HL-60/S4 treated with retinoic acid at 250 ng/mL for 4 days and 3 days (cell line): Measurements from ENCODE around the gene POLR1E.

Source experiments
- in situ Hi-C: fragments of 300-500 bp; cut with MboI; formaldehyde crosslinking; loops from 2 replicates; pipeline ENCODE4 v1.7.0; 2022; ENCODE audit warnings: low sequenced_read_pairs

POLR1E gene, protein sequence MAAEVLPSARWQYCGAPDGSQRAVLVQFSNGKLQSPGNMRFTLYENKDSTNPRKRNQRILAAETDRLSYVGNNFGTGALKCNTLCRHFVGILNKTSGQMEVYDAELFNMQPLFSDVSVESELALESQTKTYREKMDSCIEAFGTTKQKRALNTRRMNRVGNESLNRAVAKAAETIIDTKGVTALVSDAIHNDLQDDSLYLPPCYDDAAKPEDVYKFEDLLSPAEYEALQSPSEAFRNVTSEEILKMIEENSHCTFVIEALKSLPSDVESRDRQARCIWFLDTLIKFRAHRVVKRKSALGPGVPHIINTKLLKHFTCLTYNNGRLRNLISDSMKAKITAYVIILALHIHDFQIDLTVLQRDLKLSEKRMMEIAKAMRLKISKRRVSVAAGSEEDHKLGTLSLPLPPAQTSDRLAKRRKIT

DNA sequence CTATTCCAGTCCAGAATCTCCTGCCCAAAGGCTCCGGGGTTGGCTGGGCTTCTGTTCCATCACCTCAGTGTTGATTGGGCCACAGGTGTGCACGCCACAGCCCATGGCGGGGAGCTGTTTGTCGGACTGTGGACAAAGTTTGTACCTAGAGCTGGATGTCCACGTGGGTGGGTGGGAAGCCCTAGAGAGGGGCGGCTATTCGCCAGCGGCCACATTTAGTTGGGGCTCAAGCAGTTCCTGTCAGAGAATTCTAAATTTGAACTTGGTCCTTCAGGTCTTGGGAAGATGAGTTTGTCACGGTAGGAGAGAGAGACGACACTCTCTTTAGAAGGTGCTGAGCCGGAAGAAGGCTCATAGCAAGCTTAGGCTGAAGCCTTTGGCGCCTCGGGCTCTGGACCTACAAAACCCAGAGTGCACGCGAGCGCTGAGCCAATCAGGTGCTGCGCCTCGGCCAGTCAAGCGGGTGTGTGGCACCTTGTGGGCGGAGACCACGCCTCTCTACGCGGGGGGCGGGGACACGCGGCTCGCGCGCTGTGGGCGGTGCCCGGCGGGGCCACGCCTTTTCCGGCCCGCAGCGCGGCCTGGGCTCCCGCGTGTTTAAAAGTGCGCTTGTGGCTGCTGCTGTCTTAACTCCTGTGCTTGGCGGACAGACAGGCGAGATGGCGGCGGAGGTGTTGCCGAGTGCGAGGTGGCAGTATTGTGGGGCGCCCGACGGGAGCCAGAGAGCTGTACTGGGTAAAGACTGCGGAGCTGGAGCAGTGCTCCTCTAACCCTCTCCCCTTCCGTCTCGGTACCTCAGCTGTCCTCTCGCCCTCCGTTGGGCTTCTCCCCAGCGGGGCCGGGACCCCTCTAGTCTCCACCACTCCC, at the start of gene POLR1E:
POLR1E (plus strand) TSS at position 560 of the 867 bp plus-strand sequence; CDS start at position 660, 100 bp downstream.
- in situ Hi-C loops = loop anchor here (25.0 kb wide), 4 partner anchors 102 to 877 kb away; partner anchors contain the start of genes FBXO10, SLC25A51, TOMM5 and TRMT10B

DNA sequence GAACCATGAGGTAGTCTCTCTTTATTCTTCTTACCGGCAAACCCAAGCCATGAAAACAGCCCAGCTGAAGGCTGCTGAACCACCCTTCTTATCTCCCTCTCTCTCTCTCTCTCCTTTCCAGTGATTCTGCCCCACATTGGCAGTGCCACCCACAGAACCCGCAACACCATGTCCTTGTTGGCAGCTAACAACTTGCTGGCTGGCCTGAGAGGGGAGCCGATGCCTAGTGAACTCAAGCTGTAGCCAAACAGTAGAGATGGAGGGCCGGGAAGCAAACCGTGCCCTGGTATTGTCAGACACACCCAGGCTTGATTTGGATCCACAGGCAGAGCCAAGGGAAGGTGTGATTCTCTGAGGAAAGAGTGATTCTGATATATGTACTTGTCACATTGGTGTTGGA, 49.2 kb upstream of the POLR1E start:
- in situ Hi-C loops = no loop called here

DNA sequence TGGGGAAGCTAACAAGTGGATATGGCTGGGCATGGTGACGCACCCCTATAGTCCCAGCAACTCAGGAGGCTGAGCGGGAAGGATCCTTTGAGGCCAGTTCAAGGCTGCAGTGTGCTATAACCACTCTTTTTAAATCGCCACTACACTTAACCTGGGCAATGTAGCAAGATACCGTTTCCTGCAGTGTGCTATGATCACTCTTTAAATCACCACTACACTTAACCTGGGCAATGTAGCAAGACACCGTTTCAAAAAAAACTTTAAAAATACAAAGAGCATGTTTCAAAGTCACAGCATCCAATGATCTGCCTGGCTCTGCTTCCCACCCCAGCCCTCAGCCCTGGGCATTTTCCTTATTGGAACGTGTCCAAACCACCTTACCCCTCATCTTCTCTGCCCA, 48.7 kb upstream of the POLR1E start:
- in situ Hi-C loops = no loop called here

DNA sequence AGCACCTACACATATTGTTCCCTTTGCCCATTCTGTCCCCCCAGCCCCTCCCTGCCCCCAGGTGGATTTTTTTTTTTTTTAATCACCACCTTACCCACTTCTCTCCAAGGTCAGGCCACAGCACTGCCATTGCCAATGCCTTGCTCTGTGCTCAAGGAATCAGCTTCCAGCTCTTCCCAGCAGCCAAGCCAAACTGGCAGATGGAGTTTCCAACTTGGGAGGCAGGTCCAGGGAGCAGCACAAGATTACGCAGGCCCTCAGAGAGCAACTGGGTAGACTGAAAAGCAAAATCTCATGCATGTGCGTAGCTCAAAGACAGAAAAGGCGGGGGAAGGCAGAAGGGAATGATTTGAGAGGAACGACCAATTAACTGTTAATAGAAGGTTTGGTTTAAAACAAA, 48.1 kb upstream of the POLR1E start:
- in situ Hi-C loops = no loop called here

DNA sequence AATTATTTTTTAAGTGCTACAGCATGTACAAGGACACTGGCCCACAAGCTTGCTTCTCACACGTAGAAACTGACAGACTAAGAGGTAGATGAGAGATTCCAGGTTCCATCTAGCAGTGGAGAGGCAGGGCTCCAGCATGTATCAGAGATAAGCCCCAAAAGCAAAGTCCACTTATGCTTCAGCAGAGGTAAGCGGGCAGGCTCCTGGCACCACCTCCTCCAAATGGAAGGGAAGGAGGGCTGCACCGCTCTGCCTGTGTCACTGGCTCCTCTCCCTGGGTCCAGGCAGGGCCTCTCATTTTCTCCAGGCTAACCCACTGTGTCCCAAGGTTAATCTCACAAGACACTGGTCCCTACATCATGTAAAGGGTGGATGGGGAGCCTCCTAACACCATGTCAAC, 47.4 kb upstream of the POLR1E start:
- in situ Hi-C loops = no loop called here

DNA sequence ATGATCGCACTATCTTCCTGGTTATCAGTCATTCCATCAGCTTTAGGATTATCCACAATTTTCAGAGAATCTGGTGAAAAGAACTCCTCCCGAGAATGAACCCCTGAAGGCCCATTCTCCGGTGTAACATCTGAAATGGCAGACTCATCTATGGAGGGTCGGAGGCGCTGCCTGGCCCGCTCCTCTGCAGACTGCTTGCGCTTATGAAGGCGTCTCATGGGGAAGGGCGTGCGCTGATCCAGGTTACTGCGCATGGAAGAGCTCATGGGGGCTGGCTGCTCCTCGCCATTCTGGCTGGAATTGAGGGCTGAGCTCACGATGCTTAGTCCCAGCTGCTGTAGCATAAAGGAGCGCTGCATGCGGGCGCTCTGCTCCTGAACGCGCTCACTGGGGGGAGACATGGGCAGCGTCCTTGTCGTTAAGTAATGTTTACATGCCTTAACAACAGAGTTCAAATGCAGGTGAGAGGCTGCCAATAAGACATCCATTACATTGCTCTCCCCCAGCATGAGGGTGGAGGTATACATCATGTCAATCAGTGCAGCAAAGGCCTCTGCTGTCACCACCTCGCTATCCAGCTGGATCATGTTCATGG, 43.9 kb upstream of the POLR1E start:
- in situ Hi-C loops = no loop called here

DNA sequence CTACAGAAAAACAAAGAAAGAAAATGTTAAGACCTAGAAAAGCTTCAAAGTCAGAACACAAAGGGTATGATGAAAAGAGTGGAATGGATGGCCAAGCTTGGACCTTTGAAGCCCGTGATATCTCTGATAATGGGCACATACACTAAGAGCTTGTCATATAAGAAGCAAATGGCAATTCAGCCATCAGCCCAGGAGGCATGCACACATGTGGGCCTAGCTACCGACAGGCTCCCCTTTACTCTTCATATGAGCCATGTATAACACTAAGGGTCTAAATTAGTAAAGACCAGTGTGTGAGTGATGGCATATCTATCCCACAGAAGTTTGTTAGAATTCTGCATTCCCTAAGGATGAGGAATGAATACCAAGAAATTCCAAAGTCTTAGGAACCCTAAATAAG, 43.2 kb upstream of the POLR1E start:
- in situ Hi-C loops = no loop called here

DNA sequence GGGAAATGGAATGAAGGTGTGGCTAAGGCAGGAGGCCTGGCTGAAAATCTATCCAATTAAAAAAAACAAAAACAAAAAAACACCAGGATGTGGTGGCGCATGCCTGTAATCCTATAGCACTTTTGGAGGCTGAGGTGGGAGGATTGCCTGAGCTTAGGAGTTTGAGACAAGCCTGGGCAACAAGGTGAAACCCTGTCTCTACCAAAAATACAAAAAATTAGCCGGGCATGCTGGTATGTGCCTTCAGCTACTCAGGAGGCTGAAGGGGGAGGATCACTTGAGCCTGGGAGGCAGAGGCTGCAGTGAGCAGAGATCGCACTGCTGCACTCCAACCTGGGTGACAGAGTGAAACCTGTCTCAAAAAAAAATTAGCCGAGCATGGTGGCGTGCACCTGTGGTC, 42.2 kb upstream of the POLR1E start:
- in situ Hi-C loops = no loop called here

DNA sequence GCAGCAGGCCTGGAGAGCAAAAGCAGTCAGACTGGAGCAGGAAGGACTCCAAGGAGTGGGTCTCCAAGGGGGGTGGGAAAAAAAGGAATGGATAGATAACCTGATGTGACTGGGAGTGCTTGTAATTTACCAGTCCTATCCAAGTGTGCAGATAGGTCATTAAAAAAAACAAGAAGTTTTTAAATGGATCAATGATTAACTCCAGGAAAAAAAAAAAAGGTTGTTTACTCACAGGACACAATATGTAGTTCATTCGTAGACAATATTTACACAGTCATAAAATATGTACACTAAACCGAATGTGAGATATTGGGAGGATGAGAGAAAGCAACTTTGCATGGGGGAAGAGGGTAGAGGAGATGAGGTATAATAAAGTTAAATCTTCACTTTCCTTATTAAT, 40.9 kb upstream of the POLR1E start:
- in situ Hi-C loops = no loop called here

DNA sequence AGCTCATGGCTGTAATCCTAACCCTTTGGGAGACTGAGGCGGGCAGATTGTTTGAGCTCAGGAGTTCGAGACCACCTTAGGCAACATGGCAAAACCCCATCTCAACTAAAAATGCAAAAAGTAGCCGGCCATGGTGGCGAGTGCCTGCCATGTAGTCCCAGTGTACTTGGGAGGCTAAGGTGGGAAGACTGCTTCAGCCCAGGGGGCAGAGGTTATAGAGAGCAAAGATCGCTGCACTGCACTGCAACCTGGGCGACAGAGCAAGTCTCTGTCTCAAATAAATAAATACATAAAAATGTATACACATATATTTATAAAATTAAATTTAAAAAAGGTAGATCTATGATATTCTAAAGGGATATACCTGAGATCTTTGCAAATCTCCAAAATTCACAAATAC, 39.9 kb upstream of the POLR1E start:
- in situ Hi-C loops = no loop called here

DNA sequence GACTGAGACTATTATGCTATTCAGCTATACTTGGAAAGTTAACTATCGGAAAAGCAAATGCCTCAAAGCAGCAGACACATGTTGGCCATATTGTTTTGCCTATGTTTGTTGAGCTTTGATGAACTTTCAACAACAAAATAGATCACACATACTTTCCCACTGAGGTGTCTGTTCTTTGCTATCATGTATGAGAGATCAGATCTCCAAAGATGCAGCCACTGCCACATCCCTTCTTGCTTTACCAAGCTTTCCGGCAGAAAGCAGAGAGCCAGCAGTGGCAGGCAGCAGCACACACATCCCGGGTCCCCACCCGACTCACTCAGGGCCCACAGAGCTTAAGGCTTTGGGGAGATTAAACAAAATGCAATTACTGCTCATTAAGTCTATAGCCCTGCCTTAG, 39.3 kb upstream of the POLR1E start:
- in situ Hi-C loops = no loop called here

DNA sequence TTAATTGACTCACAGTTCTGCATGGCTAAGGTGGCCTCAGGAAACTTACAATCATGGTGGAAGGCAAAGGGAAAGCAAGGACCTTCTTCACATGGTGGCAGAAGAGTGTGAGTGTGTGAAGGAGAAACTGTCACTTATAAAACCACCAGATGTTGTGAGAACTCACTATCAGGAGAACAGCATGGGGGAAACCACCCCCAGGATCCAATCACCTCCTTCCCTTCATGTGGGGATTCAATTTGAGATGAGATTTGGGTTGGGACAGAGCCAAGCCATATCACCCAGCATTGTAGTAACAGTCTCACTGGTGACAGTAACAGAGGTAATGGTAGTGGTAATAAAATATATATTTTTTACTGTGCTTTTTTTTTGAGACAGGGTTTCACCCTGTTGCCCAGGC, 38.6 kb upstream of the POLR1E start:
- in situ Hi-C loops = no loop called here

DNA sequence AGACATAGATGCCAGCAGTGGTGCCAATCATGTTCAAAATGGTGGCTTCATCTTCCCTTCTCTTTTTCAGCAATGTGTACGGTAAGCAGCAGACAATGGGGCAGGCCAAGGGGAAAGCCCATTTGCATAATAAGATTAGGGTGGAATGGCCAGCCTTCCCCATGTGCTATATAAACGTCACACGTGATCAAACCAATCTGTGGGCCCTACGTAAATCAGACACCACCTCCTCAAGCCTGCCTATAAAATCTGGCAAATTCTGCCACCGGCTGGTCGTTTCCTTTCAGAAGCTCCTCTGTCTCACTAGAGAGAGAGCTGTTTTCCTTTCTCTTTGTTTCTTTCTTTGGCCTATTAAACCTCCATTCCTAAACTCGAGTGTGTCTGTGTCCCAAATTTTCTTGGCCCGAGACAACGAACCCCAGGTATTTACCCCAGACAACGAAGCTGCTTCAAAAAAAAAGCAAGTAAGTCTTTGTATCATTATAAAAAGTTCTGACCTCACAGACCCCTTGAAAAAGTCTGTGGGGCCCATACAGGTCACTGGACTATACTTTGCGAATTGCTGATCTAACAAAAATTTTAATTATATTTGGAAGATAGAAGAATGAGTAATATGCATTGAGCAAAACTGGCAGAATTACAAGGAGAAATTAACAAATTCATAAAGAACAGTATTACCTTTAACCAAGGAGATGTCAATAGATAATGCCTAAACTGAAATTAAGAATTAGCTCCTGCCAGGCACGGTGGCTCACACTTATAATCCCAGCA, 35.7 kb upstream of the POLR1E start:
- in situ Hi-C loops = no loop called here

DNA sequence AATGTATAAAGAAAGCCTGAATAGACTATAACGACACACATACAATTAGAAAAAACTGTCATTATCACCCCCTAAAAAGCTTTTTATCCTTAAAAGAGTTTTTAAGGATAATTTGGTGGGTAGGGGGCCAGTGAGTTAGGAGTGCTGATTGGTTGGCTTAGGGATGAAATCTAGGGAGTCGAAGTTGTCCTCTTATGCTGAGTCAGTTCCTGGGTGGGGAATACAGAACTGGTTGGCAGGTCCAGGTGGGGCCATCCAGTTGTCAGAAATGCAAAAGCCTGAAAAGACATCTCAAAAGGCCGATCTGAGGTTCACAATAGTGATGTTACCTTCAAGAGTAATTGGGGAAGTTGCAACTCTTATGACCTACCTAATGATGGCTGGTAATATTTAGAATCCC, 34.1 kb upstream of the POLR1E start:
- in situ Hi-C loops = no loop called here

DNA sequence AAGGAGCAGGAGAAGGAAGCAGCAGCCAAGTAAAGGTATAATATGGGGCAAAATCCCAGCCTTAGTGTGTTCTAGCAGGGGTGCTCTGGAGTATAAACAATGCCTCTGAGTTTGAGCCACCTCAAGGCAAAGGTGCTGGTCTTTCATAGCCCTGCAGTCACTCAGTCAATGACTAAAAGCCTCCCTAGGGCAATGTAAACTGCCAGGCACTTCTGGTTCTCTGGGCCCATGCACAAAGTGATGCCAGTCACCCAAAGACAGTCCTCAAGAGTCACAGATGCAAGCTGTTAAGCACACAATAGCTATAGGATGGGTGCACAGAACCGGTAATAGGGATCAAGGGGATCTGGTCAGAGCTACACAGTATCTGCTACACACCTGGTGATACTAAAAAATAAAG, 33.1 kb upstream of the POLR1E start:
- in situ Hi-C loops = no loop called here

DNA sequence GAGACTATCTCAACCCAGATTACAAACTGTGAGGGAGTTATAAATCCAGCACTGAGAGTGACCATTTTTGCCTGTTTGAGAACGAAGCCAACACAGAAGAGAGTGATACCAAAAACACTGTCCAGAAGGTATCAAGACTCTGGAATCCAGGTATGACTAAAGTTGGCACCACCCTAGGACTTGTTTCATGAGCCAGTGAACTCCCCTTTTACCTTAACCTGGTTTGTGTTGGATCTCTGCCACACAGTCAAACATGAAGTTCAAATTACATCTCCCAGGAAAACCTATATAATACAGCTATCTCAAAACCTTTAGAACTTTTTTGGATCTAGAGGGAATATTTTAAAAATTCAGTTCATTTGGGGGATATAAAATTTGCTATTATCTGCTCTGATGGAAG, 31.9 kb upstream of the POLR1E start:
- in situ Hi-C loops = no loop called here

DNA sequence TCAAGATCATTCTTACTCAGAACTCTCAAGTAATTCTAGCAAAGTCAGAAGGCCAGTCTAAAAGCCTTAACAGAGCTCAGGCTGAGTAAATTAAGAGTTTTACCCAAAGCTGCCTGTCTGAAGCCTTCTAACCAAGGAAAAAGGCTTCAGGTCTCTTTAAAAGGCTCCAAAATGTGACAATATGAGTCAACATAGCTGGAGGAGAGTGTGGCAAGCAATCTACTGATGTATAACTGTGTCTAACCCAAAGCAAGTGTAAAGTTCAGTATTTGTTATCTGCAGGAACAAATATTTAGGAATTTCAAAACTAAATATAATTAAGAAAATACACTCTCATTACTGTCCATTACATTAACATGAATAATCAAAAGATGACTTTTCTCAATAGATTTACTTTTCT, 31.5 kb upstream of the POLR1E start:
- in situ Hi-C loops = no loop called here

DNA sequence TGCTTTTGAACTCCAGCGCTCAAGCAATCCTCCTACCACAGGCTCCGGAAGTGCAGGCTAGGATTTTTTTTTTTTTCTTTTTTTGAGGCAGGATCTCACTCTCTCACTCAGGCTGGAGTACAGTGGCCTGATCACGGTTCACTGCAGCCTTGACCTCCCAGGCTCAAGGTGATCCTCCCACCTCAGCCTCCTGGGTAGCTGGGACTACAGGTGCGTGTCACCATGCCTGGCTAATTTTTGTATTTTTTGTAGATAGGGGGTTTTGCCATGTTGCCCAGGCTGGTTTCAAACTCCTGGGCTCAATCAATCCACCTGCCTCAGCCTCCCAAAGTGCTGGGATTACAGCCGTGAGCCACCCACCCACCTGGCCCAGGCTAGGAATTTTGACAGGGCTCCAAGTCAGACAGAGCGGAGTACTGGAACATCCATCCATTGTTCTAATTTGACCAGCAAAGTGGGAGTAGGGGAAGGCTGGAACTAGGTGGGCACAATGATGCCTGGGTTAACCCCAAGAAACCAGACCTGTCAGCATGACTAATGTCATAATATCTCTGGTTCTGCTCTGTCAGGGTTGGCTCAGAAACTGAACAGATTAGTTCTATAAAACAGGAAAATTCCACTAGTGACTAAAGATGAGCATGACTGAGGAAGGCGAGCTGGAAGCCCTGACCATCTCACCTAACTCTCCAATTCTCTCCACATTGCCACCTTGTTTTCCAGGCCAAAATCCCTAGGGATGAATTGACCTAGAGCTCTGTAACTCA, 29.7 kb upstream of the POLR1E start:
- in situ Hi-C loops = no loop called here

DNA sequence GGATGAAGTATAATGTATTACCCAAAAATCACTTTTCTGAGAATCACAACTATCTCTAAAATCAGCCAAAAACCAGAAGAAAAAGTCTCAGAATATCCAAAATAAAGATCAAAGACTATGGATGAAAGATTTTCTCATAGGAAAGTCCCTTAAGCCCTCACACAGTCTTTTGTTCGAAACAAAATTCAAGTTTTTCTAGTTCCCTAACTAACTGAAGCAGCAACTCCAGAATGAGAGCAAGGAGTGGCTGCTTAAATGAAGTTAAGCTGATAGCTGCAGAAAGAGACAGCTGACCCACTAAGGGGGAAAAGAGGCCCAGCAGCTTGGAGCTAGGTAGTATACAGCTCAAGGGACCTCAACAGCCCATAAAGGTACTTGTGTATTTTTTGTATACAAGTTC, 28.9 kb upstream of the POLR1E start:
- in situ Hi-C loops = no loop called here

DNA sequence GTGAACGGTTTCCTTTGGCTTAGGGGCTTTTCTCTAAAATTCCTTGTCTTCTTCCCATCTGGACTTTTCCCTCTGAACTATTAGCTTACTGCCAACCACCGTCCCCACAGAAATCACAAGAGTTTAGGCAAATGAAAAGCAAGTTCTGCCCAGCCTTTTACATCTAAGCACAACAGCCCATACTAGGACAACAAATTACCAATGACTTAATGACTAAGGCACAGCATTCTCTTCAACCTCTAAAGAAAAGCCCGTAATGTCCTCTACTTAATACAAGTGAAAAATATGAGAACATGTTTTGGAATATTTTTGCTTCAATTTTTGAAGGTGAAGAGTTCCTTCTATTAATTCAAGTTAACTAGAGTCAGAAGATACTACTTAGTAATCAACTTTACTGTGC, 21.7 kb upstream of the POLR1E start:
- in situ Hi-C loops = no loop called here
